Type B pancreatic cell (in vitro differentiated cells): Measurements from ENCODE around the gene CAMKK1. TPM values are rescaled to one million over a fixed set of nuclear protein-coding genes. Genes with fewer than 3 reads are reported as not detected.

Experiments
- DNase-seq: peaks from one replicate; pipeline ENCODE4 v3.0.0; 2021; ENCODE audit warnings: mixed read lengths; ENCODE audit not compliant: unreplicated experiment; ENCODE audit errors: extremely low spot score
- H3K27ac Mint-ChIP-seq: 2 replicates; pipeline ENCODE4 v1.8.0; 2021; ENCODE audit warnings: mild to moderate bottlenecking, mixed read lengths
- H3K27me3 Mint-ChIP-seq: 2 replicates; pipeline ENCODE4 v1.8.0; 2021; ENCODE audit warnings: mixed read lengths
- H3K36me3 Mint-ChIP-seq: 2 replicates; pipeline ENCODE4 v1.8.0; 2021; ENCODE audit warnings: mixed read lengths
- H3K4me1 Mint-ChIP-seq: one replicate; pipeline ENCODE4 v1.8.0; 2021; ENCODE audit warnings: mixed read lengths; ENCODE audit not compliant: unreplicated experiment
- H3K4me3 Mint-ChIP-seq: 2 replicates; pipeline ENCODE4 v1.8.0; 2021; ENCODE audit warnings: mild to moderate bottlenecking, mixed read lengths
- H3K9me3 Mint-ChIP-seq: 2 replicates; pipeline ENCODE4 v1.8.0; 2021; ENCODE audit warnings: mixed read lengths
- total RNA-seq: library from RNA; stranded (reverse); gene quantifications from 2 replicates; pipeline ENCODE4 v1.2.1, GENCODE V29; 2021; ENCODE audit warnings: low replicate concordance
- TF ChIP-seq, protein P1 (sequence below): fragments of 200-600 bp; sonication (generic); conservative IDR thresholded peaks from 2 replicates; pipeline ENCODE4 v1.5.0; 2021; ENCODE audit warnings: antibody characterized with exemption, mild to moderate bottlenecking

CAMKK1 gene
- total RNA-seq, 1 donor from 2014 or later = 2.7 TPM

GRCh38 chr17:3925684-3926485 lies 33.0 kb upstream of the CAMKK1 start:
- Mint-ChIP-seq H3K36me3 (no peaks in the 10 kb centered on the region), H3K27ac (peak overlapping the region; percentile 52), H3K9me3 (no peaks in the 10 kb centered on the region), H3K27me3 (no peaks in the 10 kb centered on the region), H3K4me3 (no peak overlapping the region), H3K4me1 (peaks cover 18% of the 10 kb centered on the region)
- TF ChIP-seq, protein P1, sequence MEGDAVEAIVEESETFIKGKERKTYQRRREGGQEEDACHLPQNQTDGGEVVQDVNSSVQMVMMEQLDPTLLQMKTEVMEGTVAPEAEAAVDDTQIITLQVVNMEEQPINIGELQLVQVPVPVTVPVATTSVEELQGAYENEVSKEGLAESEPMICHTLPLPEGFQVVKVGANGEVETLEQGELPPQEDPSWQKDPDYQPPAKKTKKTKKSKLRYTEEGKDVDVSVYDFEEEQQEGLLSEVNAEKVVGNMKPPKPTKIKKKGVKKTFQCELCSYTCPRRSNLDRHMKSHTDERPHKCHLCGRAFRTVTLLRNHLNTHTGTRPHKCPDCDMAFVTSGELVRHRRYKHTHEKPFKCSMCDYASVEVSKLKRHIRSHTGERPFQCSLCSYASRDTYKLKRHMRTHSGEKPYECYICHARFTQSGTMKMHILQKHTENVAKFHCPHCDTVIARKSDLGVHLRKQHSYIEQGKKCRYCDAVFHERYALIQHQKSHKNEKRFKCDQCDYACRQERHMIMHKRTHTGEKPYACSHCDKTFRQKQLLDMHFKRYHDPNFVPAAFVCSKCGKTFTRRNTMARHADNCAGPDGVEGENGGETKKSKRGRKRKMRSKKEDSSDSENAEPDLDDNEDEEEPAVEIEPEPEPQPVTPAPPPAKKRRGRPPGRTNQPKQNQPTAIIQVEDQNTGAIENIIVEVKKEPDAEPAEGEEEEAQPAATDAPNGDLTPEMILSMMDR = no peak
- no peak for DNase-seq

- H3K9me3 Mint-ChIP-seq = no peaks in the 10 kb centered on the region
- no peak overlapping the region for H3K4me3 Mint-ChIP-seq
- TF ChIP-seq, protein P1 = no peak
- no peak overlapping the region for H3K27ac Mint-ChIP-seq
- no peaks in the 10 kb centered on the region for H3K36me3 Mint-ChIP-seq
- H3K4me1 Mint-ChIP-seq = peaks cover 18% of the 10 kb centered on the region
- H3K27me3 Mint-ChIP-seq = no peaks in the 10 kb centered on the region
- DNase-seq = no peak
Observed at GRCh38 chr17:3924512-3925350, 31.9 kb upstream of the CAMKK1 start.

GRCh38 chr17:3923466-3924190 lies 30.8 kb upstream of the CAMKK1 start:
- Mint-ChIP-seq H3K9me3 (no peaks in the 10 kb centered on the region), H3K27me3 (no peaks in the 10 kb centered on the region), H3K4me1 (peaks cover 18% of the 10 kb centered on the region), H3K27ac (no peak overlapping the region), H3K36me3 (no peaks in the 10 kb centered on the region), H3K4me3 (no peak overlapping the region)
- TF ChIP-seq, protein P1 = no peak
- no peak for DNase-seq

GRCh38 chr17:3922765-3923164 lies 29.9 kb upstream of the CAMKK1 start:
- TF ChIP-seq, protein P1 = no peak
- H3K27ac Mint-ChIP-seq = no peak overlapping the region
- peaks cover 16% of the 10 kb centered on the region for H3K4me1 Mint-ChIP-seq
- H3K9me3 Mint-ChIP-seq = no peaks in the 10 kb centered on the region
- no peak for DNase-seq
- H3K36me3 Mint-ChIP-seq = no peaks in the 10 kb centered on the region
- no peaks in the 10 kb centered on the region for H3K27me3 Mint-ChIP-seq
- no peak overlapping the region for H3K4me3 Mint-ChIP-seq

GRCh38 chr17:3921502-3922319 lies 28.9 kb upstream of the CAMKK1 start:
- peaks cover 8% of the 10 kb centered on the region for H3K4me1 Mint-ChIP-seq
- H3K27ac Mint-ChIP-seq = no peak overlapping the region
- no peaks in the 10 kb centered on the region for H3K9me3 Mint-ChIP-seq
- no peak for DNase-seq
- no peaks in the 10 kb centered on the region for H3K36me3 Mint-ChIP-seq
- H3K27me3 Mint-ChIP-seq = no peaks in the 10 kb centered on the region
- H3K4me3 Mint-ChIP-seq = no peak overlapping the region
- TF ChIP-seq, protein P1 = no peak
